Measurements from ENCODE around the gene DISP2. TPM values are rescaled to one million over a fixed set of nuclear protein-coding genes. Genes with fewer than 3 reads are reported as not detected.

DISP2 gene
- total and polyA plus RNA-seq, 2 donors from 2014 or later, result 0.04 to 0.69 TPM

- Histone ChIP-seq H3K27ac (ENCODE audit: low read depth in 2 of 2, low read length in 2 of 2) (no peak overlapping the region), H3K36me3 (ENCODE audit: control insufficient read depth in 2 of 3, insufficient read depth in 3 of 3, low read length in 3 of 3) (no peaks in the 10 kb centered on the region), H3K4me1 (ENCODE audit: control insufficient read depth in 2 of 3, insufficient read depth in 2 of 3, low read depth in 1 of 3, low read length in 3 of 3) (peaks cover 0 to 33% (median 18%) of the 10 kb centered on the region in 3 donors), H3K27me3 (ENCODE audit: control insufficient read depth, insufficient read depth, low read length) (no peaks in the 10 kb centered on the region), H3K9me3 (ENCODE audit: control insufficient read depth in 2 of 3, insufficient read depth in 1 of 3, low read length in 3 of 3) (no peaks in the 10 kb centered on the region), H3K4me3 (ENCODE audit: low read length in 3 of 3) (no peak overlapping the region), H3K9ac (ENCODE audit: low read length in 3 of 3) (peak overlapping the region in 1 of 3 donors; percentile 12)
- intact Hi-C loops (cut with DNase I), result no loop called here
- DNase-seq (peak in 1 of 5 donors; percentile 30), FAIRE-seq (no peak)
- TF ChIP-seq CTCF (IDR thresholded peaks at IDR 0.05; ENCODE audit: borderline replicate concordance, extremely low read depth, insufficient read depth), result no peak
Observed at GRCh38 chr15:40342416-40343320, 15.4 kb upstream of the DISP2 start.

- no peak for TF ChIP-seq CTCF (IDR thresholded peaks at IDR 0.05; ENCODE audit: borderline replicate concordance, extremely low read depth, insufficient read depth)
- H3K9me3 ChIP-seq (ENCODE audit: control insufficient read depth in 2 of 3, insufficient read depth in 1 of 3, low read length in 3 of 3), result no peaks in the 10 kb centered on the region
- H3K4me3 ChIP-seq (ENCODE audit: low read length in 3 of 3), result no peak overlapping the region
- H3K9ac ChIP-seq (ENCODE audit: low read length in 3 of 3), result no peak overlapping the region
- intact Hi-C loops (cut with DNase I), result no loop called here
- H3K27ac ChIP-seq (ENCODE audit: low read depth in 2 of 2, low read length in 2 of 2), result no peak overlapping the region
- H3K36me3 ChIP-seq (ENCODE audit: control insufficient read depth in 2 of 3, insufficient read depth in 3 of 3, low read length in 3 of 3), result no peaks in the 10 kb centered on the region
- peak in 1 of 5 donors; percentile 68 for DNase-seq
- H3K4me1 ChIP-seq (ENCODE audit: control insufficient read depth in 2 of 3, insufficient read depth in 2 of 3, low read depth in 1 of 3, low read length in 3 of 3), result peaks cover 0 to 29% (median 14%) of the 10 kb centered on the region in 3 donors
- no peak for FAIRE-seq
- no peaks in the 10 kb centered on the region for H3K27me3 ChIP-seq (ENCODE audit: control insufficient read depth, insufficient read depth, low read length)
Observed at GRCh38 chr15:40343512-40343911, 14.5 kb upstream of the DISP2 start.

GRCh38 chr15:40344217-40344616 is 13.8 kb upstream of the DISP2 start:
- Histone ChIP-seq H3K9ac (ENCODE audit: low read length in 3 of 3) (no peak overlapping the region), H3K36me3 (ENCODE audit: control insufficient read depth in 2 of 3, insufficient read depth in 3 of 3, low read length in 3 of 3) (no peaks in the 10 kb centered on the region), H3K27me3 (ENCODE audit: control insufficient read depth, insufficient read depth, low read length) (no peaks in the 10 kb centered on the region), H3K9me3 (ENCODE audit: control insufficient read depth in 2 of 3, insufficient read depth in 1 of 3, low read length in 3 of 3) (no peaks in the 10 kb centered on the region), H3K4me3 (ENCODE audit: low read length in 3 of 3) (no peak overlapping the region), H3K27ac (ENCODE audit: low read depth in 2 of 2, low read length in 2 of 2) (no peak overlapping the region), H3K4me1 (ENCODE audit: control insufficient read depth in 2 of 3, insufficient read depth in 2 of 3, low read depth in 1 of 3, low read length in 3 of 3) (peaks cover 0 to 23% (median 11%) of the 10 kb centered on the region in 3 donors)
- no peak for TF ChIP-seq CTCF (IDR thresholded peaks at IDR 0.05; ENCODE audit: borderline replicate concordance, extremely low read depth, insufficient read depth)
- intact Hi-C loops (cut with DNase I), result no loop called here
- DNase-seq, result peak in 1 of 5 donors; percentile 13
- no peak for FAIRE-seq
